Brain microvascular endothelial cell (primary cell): Measurements from ENCODE around the gene HOXB8.
A peak's percentile ranks its signal among the peaks of the same experiment; 100 is the strongest.

Experiments used
- DNase-seq: peaks from one replicate; pipeline ENCODE4 v3.0.0-alpha.2; 2020
- H3K27ac ChIP-seq: fragments of 250-450 bp; sonication (Bioruptor Pico); 2 replicates; pipeline ENCODE4 v1.5.1; 2020; ENCODE audit warnings: mild to moderate bottlenecking, moderate library complexity
- H3K27me3 ChIP-seq: fragments of 250-450 bp; sonication (Bioruptor Pico); replicated peaks from 2 replicates; pipeline ENCODE4 v1.5.1; 2020; ENCODE audit warnings: mild to moderate bottlenecking
- H3K36me3 ChIP-seq: fragments of 250-450 bp; sonication (Bioruptor Pico); replicated peaks from 2 replicates; pipeline ENCODE4 v1.5.1; 2020; ENCODE audit warnings: mild to moderate bottlenecking
- H3K4me3 ChIP-seq: 2 replicates; pipeline ENCODE4 v1.5.1; 2011; ENCODE audit warnings: low read depth, mild to moderate bottlenecking, control low read depth, low read length, moderate library complexity
- CTCF ChIP-seq: IDR thresholded peaks from 2 replicates; pipeline ENCODE4 v1.5.1; 2011; ENCODE audit warnings: low read depth, mild to moderate bottlenecking, moderate library complexity, low read length, control low read depth, inconsistent platforms; ENCODE audit errors: missing control alignments
- in situ Hi-C: cut with HindIII; loops from 2 replicates; pipeline ENCODE4 v1.10.0; 2017; ENCODE audit warnings: low sequenced_read_pairs, low pct_ligation_motif_present

Gene HOXB8

GRCh38 chr17:48603959-48604769 is 10.9 kb downstream of the HOXB8 start:
- peaks cover 97% of the 10 kb centered on the region for H3K27me3 ChIP-seq
- H3K36me3 ChIP-seq = no peaks in the 10 kb centered on the region
- TF ChIP-seq CTCF = no peak
- DNase-seq = no peak
- in situ Hi-C loops = no loop called here
- no peak overlapping the region for H3K27ac ChIP-seq
- H3K4me3 ChIP-seq = peak overlapping the region; percentile 47

GRCh38 chr17:48601539-48602425 is 13.3 kb downstream of the HOXB8 start:
- in situ Hi-C loops = no loop called here

GRCh38 chr17:48601207-48601538 is 13.9 kb downstream of the HOXB8 start:
- DNase-seq = no peak
- no peak for TF ChIP-seq CTCF
- peaks cover 100% of the 10 kb centered on the region for H3K27me3 ChIP-seq
- H3K36me3 ChIP-seq = no peaks in the 10 kb centered on the region
- in situ Hi-C loops = no loop called here
- H3K4me3 ChIP-seq = no peak overlapping the region
- no peak overlapping the region for H3K27ac ChIP-seq

More at GRCh38 chr17:48601539-48602425, 13.3 kb downstream of the HOXB8 start:
- DNase-seq = no peak
- TF ChIP-seq CTCF = no peak
- Histone ChIP-seq H3K36me3 (no peaks in the 10 kb centered on the region), H3K27me3 (peaks cover 100% of the 10 kb centered on the region), H3K4me3 (no peak overlapping the region), H3K27ac (no peak overlapping the region)

GRCh38 chr17:48600244-48601098 is 14.6 kb downstream of the HOXB8 start:
- H3K27ac ChIP-seq = no peak overlapping the region
- peaks cover 100% of the 10 kb centered on the region for H3K27me3 ChIP-seq
- in situ Hi-C loops = no loop called here
- no peaks in the 10 kb centered on the region for H3K36me3 ChIP-seq
- no peak for DNase-seq
- no peak overlapping the region for H3K4me3 ChIP-seq
- TF ChIP-seq CTCF = no peak

GRCh38 chr17:48599354-48599753 is 15.7 kb downstream of the HOXB8 start:
- TF ChIP-seq CTCF = no peak
- H3K36me3 ChIP-seq = no peaks in the 10 kb centered on the region
- no peak overlapping the region for H3K4me3 ChIP-seq
- in situ Hi-C loops = no loop called here
- DNase-seq = no peak
- peaks cover 100% of the 10 kb centered on the region for H3K27me3 ChIP-seq
- no peak overlapping the region for H3K27ac ChIP-seq
